ENCODE data around the gene MYLK3. TPM values are rescaled to one million over a fixed set of nuclear protein-coding genes. Genes with fewer than 3 reads are reported as not detected.

The MYLK3 gene
- total and polyA plus RNA-seq, 7 donors = 1.4 to 41.1 (median 13.2) TPM

- H3K36me3 ChIP-seq (ENCODE audit: insufficient read depth in 1 of 2, low read depth in 1 of 2) = no peaks in the 10 kb centered on the region
- peak; percentile 47 to 70 for DNase-seq
- TF ChIP-seq, protein P1, sequence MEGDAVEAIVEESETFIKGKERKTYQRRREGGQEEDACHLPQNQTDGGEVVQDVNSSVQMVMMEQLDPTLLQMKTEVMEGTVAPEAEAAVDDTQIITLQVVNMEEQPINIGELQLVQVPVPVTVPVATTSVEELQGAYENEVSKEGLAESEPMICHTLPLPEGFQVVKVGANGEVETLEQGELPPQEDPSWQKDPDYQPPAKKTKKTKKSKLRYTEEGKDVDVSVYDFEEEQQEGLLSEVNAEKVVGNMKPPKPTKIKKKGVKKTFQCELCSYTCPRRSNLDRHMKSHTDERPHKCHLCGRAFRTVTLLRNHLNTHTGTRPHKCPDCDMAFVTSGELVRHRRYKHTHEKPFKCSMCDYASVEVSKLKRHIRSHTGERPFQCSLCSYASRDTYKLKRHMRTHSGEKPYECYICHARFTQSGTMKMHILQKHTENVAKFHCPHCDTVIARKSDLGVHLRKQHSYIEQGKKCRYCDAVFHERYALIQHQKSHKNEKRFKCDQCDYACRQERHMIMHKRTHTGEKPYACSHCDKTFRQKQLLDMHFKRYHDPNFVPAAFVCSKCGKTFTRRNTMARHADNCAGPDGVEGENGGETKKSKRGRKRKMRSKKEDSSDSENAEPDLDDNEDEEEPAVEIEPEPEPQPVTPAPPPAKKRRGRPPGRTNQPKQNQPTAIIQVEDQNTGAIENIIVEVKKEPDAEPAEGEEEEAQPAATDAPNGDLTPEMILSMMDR (IDR thresholded peaks at IDR 0.05) = no peak
- 54 to 66% (median 66%) methylated on average over 13 to 15 of the region's 15 CpGs for WGBS, 3 donors
- no peaks in the 10 kb centered on the region for H3K9me3 ChIP-seq
- H3K4me3 ChIP-seq = peak overlapping the region; percentile 15
- ATAC-seq = peak; percentile 57 to 84 (median 72)
- peaks cover 36% of the 10 kb centered on the region for H3K4me1 ChIP-seq
- intact Hi-C loops (cut with DNase I) = no loop called here
- H3K27ac ChIP-seq = peak overlapping the region; percentile 76
- no peaks in the 10 kb centered on the region for H3K27me3 ChIP-seq (ENCODE audit: insufficient read depth in 3 of 3, low read length in 2 of 3)
Measured at GRCh38 chr16:46746821-46747776, 1.0 kb downstream of the MYLK3 start.

DNA sequence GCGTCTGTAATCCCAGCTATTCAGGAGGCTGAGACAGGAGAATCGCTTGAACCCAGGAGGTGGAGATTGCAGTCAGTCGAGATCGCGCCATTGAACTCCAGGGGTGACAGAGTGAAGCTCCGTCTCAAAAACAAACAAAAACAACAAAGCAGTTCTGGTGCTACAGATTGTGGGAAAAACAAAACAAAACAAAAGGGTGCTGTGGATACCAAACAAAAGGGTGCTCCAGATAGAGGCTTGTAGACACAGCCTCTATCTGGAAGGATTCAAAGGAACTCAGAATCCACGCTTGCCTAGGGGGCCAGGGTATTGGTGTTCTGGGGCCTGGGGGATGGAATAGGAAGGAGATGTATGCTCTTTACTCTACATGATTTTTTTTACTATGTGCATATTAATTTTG, 2.5 kb downstream of the MYLK3 start:
- TF ChIP-seq, protein P1 (IDR thresholded peaks at IDR 0.05) = no peak
- H3K36me3 ChIP-seq (ENCODE audit: insufficient read depth in 1 of 2, low read depth in 1 of 2) = no peaks in the 10 kb centered on the region
- H3K27ac ChIP-seq = no peak overlapping the region
- no peak for DNase-seq
- H3K27me3 ChIP-seq (ENCODE audit: insufficient read depth in 3 of 3, low read length in 2 of 3) = no peaks in the 10 kb centered on the region
- ATAC-seq = no peak
- intact Hi-C loops (cut with DNase I) = no loop called here
- no peaks in the 10 kb centered on the region for H3K9me3 ChIP-seq
- peaks cover 36% of the 10 kb centered on the region for H3K4me1 ChIP-seq
- no peak overlapping the region for H3K4me3 ChIP-seq
- 58 to 60% (median 60%) methylated on average over 7 of the region's 7 CpGs for WGBS, 3 donors

GRCh38 chr16:46743232-46743719, 4.9 kb downstream of the MYLK3 start:
- H3K27ac ChIP-seq = peak overlapping the region; percentile 65

GRCh38 chr16:46739934-46740333, 8.2 kb downstream of the MYLK3 start:
- TF ChIP-seq, protein P1 (IDR thresholded peaks at IDR 0.05) = no peak
- 54 to 70% (median 55%) methylated on average over 2 of the region's 2 CpGs for WGBS, 3 donors
- Histone ChIP-seq H3K27me3 (ENCODE audit: insufficient read depth in 3 of 3, low read length in 2 of 3) (no peaks in the 10 kb centered on the region), H3K4me3 (no peak overlapping the region), H3K36me3 (ENCODE audit: insufficient read depth in 1 of 2, low read depth in 1 of 2) (no peaks in the 10 kb centered on the region), H3K9me3 (no peaks in the 10 kb centered on the region), H3K27ac (no peak overlapping the region), H3K4me1 (peaks cover 12% of the 10 kb centered on the region)
- DNase-seq (no peak), ATAC-seq (no peak)
- intact Hi-C loops (cut with DNase I) = no loop called here

More at GRCh38 chr16:46743232-46743719, 4.9 kb downstream of the MYLK3 start:
- Histone ChIP-seq H3K9me3 (no peaks in the 10 kb centered on the region), H3K4me3 (peak overlapping the region; percentile 2), H3K36me3 (ENCODE audit: insufficient read depth in 1 of 2, low read depth in 1 of 2) (no peaks in the 10 kb centered on the region), H3K4me1 (peaks cover 22% of the 10 kb centered on the region), H3K27me3 (ENCODE audit: insufficient read depth in 3 of 3, low read length in 2 of 3) (no peaks in the 10 kb centered on the region)
- DNase-seq (no peak), ATAC-seq (peak; percentile 39 to 56 (median 54))
- TF ChIP-seq, protein P1 (IDR thresholded peaks at IDR 0.05) = no peak
- WGBS, 3 donors = 3 to 8% (median 4%) methylated on average over 10 of the region's 10 CpGs
- intact Hi-C loops (cut with DNase I) = no loop called here
